Stimulated activated CD8-positive, alpha-beta memory T cell treated with anti-CD3 and anti-CD28 coated beads, Interleukin-15, amount 100 ng/mL, for 4 hours (primary cell): ENCODE measurements around the gene TNFRSF19.

Source experiments
- DNase-seq, 2 donors: peaks; one replicate each; pipeline ENCODE4 v3.0.0-alpha.2; 2020; ENCODE audit warnings: low read depth in 2 of 2

Gene TNFRSF19

DNA sequence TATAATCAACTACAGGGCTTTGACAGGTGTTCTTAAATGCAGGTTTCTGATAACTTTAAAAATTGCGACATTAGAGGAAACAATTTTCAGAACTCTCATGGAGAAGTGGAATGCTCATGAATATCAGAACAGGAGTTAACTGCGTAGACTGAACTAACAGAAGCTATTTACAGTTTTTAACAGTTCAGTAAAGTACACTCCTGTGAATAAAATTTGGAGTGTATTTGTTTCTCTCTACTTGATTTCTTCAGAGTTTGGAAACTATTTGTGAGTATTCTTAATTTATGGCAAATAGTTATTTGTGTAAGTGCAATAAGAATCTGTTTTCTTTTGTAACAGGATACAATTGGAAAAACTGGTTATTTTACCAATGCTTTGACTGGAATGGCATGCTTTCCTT is 114.4 kb downstream of the TNFRSF19 start:
- DNase-seq: no peak

DNA sequence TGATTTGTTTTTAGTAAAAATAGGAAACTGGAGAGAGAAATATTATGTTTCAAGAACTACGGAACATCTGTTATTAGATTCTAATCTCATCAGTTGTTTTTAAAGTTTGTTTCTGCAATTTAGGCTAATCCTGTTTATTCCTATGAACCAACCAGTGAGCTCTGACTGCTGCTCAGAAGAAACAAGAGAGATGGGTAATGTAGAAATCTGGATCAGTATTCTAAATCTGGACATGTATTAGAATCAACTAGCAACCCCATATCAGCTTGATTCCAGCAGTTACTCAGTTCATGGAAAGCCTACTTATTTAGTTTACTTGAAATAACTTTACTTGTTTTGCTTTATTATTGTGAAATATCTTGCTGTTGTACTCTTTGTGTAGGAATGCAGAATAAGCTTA is 115.2 kb downstream of the TNFRSF19 start:
- DNase-seq: no peak

DNA sequence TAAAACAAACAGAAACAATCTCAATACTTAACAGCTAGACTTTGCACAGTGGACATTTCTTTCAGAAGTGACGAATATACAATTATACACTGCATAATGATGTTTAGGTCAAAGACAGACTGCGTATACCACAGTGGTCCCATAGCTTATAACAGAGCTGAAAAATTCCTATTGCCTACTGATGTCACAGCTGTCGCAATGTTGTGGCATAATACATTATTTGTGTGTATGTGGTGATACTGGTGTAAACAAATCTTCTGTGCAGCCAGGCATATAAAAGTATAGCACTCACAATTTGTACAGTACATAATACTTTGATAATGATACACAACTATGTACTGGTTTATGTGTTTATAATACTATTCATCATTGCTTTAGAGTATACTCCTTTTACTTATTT is 116.7 kb downstream of the TNFRSF19 start:
- no peak for DNase-seq

DNA sequence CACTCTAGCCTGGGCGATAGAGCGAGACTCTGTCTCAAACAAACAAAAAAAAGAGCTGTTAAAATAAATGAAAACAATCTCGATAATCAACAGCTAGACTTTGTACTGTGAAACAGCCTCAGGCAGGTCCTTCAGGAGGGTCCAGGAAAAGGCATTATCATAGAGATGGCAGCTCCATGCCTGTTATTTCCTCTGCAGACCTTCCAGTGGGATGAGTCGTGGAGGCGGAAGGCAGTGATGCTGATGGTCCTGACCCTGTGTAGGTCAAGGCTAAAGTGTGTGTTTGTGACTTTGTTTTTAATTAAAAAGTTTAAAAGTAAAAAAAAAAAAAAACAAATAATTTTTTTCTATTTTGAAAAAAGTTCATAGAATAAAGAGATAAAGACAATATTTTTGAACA is 117.4 kb downstream of the TNFRSF19 start:
- DNase-seq: no peak

DNA sequence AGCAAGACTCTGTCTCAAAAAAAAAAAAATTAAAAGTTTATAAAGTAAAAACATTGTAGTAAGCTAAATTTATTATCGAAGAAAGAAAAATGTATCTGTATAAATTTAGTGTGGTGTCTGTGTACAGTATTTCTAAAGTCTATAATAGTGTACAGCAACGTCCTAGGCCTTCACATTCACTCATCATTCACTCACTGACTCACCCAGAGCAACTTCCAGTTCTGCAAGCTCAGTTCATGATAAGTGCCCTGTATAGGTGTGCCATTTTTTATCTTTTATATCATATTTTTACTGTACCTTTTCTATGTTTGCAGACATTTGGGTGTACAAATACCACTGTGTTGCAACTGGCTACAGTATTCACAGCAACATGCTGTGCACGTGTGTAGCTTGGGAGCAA is 118.1 kb downstream of the TNFRSF19 start:
- no peak for DNase-seq

DNA sequence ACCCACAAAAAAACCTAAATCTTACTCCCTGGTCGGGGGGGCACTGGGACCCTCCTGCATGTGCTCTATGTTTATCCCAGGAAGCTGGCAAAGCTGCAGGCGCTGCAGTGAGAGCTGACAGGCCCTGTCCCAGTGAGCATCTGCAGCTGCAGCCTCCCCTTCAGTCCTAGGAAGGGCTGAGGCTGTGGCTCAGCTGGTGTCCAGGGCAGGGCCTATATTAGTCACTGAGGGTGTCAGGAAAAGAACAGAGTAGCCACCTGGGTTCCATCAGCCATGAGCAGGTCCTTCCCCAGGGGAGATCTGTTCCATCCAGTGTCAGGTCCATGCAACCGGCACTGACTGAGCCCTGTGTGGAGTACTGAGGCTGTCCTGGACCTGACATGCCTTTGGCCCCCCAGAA is 120.5 kb downstream of the TNFRSF19 start:
- no peak for DNase-seq

DNA sequence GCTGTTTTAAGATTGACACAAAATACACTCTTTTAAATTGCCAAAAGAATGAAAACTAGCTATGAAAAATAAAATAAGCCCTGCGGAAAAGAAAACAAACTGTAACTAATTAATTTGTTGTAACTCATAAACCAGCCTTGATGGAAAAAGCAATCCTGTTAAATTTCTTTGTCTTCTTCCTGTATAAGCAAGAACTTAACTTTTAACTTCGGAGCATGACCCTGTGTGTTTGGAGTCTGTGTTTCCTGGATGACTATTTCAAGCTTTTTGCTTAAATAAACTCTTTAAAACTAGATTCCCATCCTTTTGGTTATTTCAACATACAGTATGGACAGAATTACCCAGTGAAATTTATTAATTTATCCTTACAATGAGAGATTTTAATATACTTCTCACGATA is 122.6 kb downstream of the TNFRSF19 start:
- no peak for DNase-seq

DNA sequence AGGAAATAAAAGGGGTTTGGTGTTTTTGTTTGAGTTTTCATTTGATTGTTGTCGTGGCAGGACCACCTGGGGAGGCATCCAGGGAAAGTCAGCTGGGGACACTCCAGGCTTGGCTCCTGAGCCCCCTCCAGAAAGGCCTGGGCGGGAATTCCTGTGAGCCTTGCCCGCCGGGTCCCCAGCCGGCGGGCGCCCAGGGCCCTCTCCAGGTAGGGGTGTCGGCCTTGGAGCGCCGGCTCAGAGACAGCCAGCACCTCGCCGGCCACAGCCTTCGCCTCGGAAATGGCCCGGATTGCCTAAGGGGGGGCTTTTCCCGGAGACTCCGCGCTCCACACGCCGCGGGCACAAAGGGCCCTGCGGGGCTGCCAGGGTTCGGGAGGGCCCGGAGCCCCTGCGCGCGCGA is 125.0 kb downstream of the TNFRSF19 start:
- DNase-seq: no peak

DNA sequence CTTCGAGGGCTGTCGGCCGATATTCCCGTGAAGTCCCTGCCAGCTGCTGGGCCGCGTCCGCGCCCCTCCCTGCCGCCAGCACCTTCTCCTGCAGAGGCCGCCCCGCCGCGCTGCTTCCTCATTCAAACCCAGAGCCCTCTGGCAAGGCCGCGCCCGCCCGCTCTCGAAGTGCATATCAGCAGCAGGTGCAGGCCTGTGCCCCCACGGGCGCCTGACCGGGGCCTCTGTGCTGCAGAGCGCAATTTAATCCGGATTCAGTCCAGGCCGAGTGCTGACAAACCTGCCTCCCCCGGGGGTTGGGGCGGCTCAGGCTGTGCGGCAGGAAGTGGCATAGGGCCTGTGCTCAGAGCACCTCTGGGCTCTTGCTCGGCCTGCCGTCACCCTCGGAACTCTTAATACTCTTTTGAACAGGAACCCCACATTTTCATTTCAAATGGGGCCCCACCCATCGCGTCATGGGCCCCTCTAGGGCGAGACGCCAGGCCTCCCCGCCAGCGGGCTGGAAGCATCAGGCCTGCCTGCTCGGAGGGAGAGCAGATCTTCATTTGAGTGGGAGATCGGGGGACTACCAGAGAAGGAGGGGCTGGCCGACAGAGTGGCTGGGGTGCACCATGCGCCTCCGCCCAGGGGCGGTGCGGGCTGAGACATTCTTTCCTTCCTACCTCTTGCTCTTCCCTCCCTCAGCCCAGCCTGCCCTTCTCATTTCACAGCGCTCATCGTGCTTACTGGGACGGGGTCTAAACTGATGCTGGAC is 125.7 kb downstream of the TNFRSF19 start:
- DNase-seq: peak; percentile 17 to 30

DNA sequence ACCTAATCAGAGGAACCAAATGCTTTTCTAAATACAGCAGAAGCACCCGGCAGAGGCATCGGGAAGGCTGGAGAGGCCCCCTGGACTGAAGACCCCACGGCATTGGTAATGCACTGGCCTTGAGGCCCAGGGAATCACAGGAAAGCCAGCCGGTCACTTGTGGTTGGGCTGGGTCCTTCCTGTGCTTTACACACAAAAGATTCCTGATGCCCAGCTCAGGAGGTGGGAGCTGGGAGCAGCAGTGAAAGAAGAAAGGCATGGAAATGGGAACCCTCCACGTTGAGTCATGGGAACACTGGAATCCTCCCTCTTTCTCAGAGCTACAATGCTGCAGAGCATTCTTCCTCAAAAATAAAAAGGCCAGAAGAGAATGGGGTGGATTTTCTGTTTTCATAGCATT is 126.4 kb downstream of the TNFRSF19 start:
- no peak for DNase-seq

DNA sequence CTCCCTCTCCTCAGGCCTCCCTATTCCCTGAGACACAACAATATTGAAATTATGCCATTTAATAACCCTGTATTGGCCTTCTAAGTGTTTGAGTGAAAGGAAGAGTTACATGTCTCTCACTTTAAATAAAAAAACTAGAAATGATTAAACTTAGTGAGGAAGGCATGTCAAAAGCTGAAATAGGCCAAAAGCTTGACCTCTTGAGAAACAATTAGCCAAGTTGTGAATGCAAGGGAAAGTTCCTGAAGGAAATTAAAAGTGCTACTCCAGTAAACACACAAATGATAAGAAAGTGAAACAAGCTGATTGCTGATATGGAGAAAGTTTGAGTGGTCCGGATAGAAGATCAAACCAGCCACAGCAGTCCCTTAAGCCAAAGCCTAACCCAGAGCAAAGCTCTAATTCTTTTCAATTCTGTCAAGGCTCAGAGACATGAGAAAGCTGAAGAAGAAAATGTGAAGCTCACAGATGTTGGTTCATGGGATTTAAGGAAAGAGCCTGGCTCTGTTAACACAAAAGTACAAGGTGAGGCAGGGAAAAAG is 127.6 kb downstream of the TNFRSF19 start:
- DNase-seq: no peak

DNA sequence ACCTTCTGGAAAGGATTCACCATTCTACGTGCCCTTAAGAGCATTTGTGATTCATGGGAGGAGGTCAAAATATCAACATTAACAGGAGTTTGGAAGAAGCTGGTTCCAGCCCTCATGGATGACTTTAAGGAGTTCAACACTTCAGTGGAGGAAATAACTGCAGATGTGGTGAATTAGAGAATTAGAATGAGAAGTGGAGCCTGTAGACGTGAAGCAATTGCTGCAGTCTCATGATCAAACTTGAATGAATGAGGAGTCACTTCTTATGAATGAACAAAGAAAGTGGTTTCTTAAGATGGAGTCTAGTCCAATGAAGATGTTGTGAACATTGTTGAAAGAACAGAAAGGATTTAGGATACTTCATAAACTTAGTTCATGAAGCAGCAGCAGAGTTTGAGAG is 129.1 kb downstream of the TNFRSF19 start:
- DNase-seq: no peak

DNA sequence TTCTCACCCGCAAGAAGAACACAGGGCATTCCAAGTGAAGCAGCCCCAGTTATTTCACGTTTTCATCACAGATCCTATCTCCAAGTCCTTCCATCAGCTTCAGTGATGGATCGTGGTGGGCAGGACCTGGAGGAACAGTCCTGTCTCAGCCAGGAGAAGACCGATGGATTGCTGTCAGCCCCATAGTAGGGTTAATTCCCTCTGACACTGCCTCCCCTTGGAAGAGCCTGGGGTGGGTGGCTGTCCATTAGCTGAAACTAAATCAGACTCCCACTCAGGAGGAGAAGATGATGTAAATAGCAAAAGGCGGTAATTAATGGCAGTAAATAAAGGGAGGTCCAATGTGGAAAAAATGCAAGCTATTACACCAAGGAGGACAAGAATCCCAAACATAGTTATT is 131.0 kb downstream of the TNFRSF19 start:
- no peak for DNase-seq

DNA sequence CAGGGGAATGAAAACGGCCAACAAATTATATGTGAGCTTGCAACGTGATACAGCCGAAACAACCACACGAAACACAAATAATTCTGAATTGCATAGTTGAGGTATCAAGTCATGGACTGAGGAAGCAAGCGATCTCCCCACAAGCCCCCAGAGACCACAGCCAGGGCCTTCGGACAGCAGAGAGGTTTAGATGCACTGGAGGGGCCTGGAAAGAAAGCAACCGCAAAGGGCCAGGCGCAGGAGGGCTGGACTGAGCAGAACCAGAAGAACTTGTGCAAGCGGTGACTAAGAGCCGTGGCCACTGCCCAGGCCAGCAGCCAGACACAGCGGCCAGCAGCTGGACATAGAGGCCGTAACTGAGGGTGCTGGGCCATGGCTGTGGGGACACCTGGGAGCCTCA is 131.4 kb downstream of the TNFRSF19 start:
- DNase-seq: no peak

DNA sequence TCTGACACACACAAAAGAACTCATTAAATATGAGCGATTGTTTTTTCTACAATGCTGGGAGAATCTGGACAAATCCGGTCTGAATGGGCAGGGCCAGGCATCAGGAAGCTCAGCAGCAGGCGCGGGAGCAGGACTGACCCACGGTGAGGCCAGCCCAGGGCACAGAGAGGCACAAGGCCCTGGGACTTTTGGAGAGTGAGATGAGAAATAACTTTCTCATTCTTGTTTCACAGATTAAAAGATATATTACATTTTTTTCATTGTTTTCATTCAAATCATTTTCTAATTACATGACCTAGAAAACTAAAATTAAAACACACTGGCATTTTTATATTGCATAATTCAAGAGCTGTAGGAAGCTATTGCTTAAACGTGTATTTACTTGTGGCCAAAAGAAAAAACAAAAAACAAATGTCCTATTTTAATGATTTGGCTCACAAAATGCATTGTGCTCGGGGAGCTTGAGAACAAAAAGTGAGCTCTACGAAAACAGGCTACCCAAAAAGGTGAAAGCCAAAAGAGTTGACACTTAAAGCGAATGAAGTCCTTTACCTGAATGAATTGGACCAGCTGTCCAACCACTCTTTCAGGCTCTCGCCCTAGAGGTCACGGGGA is 133.1 kb downstream of the TNFRSF19 start:
- no peak for DNase-seq

DNA sequence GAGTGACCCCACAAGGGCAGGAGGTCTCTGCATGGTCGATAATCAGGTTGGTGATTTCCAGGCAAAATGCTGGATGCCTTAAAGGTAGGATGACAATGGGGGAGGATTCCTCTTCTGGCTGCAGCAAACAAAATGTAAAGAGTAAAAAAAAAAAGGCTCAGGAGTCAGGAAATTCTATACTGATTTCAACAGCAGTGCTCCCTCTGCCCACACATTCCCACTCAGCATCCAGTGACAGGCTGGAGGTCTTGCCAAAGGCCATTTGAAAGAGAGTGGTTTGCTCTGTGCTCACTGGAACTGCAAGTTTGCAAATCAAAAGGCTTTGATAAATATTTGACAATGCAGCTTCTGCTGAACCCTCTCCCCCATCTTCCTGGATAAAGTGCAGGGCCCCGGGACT is 135.4 kb downstream of the TNFRSF19 start:
- DNase-seq: no peak

DNA sequence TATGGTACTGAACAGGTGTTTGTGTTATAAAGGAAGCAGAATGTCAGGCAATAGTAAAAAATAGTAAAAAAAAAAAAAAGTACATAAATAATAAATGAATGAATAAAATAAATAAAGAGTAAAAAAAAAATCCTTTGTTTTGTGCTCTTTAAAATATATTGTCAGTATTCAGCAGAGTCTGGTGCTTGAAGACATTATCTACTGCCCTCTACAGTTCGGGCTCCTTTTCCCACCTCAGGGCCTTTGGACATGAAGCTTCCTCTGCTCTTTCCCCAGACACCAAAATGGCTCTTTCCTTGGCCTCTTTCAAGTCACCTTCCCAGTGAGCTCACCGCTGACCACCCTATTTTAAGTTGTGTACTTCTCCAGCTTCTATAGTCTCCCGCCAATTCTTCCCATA is 137.5 kb downstream of the TNFRSF19 start:
- DNase-seq: no peak

DNA sequence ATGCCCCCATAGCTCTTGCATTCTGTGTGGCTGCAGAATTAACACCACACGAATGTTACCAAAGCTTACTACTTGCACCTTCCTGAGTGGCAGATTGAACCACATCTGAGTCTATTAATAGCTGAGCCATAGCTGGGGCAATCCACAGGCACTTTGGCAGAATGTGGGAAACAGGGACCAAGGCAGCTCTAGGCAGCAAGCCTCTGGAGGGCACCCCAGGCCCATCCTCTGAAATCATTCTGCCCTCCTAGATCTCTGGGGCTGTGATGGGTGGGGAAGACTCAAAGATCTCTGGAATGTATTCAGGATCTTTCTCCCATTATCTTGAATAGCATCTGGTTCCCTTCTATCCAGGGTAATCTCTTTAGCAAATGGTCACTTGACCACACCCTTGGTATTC is 139.3 kb downstream of the TNFRSF19 start:
- no peak for DNase-seq

DNA sequence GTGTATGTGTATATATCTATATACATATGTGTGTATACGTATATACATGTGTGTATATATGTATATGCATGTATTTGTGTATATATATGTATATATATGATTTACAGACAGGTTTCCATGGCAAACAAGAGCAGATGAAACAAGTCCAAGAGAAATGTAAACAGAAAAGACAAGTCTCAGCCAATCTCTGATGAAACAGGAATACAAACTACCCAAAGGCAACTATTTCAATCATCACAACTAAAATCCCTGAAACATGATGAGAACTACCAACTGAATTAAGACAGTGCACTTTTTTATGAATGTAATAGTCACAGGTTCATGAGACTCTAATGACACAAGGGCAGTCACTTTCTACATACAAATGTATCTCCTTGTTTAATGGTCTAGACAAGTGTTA is 140.2 kb downstream of the TNFRSF19 start:
- DNase-seq: no peak

DNA sequence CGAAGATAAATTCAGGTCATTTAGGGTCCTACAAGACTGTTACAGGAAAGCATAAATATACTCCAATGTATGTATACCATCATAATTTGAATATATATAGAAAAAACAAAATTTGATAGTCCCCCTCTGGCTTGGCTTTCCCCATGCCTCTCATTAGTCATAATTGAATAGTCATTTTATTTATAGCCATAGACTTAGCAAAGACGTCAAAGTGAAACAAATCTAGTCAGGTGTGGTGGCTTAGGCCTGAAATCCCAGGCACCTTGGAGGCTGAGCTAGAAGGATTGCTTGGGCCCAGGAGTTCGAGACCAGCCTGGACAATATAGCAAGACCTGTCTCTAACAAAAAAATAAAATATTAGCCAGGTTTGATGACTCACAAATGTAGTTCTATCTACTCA is 141.1 kb downstream of the TNFRSF19 start:
- DNase-seq: no peak

DNA sequence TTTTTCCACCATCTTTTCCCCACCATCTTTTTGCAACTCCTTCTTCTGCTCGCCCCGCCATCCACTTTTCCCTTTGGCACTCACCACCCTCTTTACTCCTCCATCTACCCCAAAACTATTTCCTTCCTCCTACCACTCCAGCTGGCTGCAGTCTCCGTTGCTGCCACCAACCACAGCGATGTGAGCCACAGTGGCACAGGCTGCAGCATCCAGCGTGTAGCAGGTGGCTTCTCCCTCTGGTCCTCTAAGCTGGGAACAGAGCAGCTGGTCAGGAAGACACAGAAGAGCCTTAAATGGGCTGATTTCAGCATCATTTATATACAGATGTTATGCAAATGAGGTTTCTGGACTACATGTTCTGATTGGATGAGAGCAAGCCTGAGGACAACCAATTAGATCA is 144.5 kb downstream of the TNFRSF19 start:
- DNase-seq: no peak

DNA sequence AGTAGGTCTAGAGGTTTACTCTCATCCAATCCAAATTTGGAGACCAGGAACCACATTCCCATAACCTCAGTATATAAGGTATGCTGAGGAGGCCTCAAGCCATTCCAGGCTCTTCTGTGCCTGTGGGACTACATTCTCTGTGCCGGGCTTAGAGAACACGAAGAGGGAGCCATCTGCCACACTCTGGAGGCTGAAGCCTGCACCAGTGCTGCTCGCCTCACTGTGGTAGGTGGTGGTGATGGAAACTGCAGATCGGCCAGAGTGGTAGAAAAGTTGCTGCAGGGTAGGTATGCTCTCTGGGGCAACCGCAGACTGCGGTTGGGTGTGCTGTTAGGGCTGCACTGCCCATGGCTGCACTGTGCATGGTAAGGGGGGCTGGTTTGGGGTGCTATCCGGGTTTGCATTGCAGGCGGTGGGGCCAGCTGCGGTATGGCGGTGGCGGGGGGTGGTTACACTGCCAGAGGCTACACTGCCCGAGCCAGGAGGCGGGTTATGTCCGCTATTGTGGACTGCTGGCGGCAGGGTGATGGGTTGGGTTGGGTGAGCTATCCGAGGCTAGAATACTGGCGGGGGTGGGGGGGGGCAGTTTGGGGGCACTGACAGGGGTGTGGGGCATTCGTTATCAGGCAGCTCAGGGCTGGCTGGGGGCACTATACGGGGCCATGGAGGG is 145.0 kb downstream of the TNFRSF19 start:
- no peak for DNase-seq

DNA sequence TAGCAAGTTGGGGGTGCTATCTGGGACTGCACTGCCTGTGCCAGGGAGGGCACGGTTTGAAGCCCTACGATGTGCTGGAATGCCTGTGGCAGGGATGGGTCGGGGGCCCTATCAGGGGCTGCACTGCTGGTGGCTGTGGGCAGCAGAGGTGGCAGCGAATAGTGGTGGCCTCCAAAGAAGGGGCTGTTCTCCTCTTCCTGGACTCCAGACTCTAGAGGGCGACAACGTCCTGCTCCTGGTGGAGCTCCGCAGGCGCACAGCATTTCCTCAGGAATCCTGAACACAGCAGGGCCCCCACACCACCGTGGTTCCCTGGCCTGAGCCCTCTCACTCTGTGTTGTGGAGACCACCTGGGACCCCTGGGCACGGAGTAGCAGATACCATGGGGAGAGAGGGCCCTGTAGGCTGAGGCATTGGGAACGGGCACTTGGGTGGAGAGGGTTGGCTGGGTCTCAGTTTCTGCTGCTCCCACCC is 145.6 kb downstream of the TNFRSF19 start:
- DNase-seq: no peak
